IPS-NIHi7 (cell line): ENCODE results near the gene TMSB15C.
A peak's percentile ranks its signal among the peaks of the same experiment; 100 is the strongest.
"Not testable (repeated sequence)": the region's sequence is repeated elsewhere in the genome, so short reads cannot be mapped to it uniquely, and the experiment has no call there.

Experiments
- DNase-seq: peaks from one replicate; pipeline ENCODE4 v3.0.0; 2012; ENCODE audit warnings: mixed read lengths; ENCODE audit errors: extremely low spot score

Gene TMSB15C

DNA sequence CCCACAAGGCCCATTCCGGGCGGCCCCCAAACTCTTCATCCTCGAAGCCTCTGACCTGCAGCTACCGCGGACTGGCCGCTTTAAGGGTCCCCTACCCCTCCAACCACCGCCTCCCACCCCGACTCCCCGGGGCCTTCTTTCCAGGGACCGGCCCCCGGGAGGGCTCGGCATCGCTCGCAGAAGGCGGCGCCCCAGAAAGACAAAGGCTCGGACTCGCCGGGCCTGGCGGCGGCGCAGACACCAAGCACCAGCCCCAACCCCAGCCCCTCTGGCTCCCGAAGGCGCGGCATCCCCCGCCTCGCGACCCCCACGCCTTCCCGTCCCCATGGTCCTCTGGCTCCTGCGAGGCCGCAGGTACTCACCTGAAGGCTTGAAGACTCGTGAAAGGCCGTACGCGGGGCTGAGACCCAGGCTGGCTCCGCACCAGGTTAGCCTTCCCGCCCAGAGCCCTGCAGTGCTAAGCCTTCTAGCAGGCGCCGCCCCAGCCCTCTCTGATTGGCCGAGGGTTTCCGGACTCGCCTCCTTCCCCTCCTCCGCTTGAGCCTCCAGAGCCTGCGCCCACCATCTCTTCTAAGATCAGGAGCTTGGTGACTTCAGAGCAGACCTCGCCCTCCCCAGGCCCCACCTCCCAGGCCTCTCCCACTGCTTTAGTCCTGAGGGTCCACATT, at the start of gene TMSB15C:
Gene TMSB15C, minus strand, starts transcription at position 459 of the 668 bp plus-strand sequence.
- not testable (repeated sequence) for DNase-seq

DNA sequence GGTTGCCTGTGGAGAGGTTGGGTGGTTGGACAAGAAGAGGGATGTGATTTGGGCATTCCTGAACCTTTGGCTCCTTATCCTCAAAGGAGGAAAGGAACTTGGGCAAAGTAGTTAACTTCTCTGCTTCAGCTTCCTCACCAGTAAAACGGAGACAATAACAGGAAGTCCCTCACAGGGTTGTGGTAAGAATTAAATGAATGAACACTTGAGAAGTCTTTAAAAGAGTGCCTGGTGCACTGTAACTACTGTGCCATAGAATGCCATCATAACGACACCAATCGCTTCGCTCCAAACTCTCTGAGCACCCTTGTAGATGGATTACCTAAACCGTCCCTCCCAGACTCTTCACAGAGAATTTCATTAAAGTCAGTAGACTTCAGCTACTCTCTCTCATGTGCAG, 46.8 kb upstream of the TMSB15C start:
- DNase-seq = no peak

DNA sequence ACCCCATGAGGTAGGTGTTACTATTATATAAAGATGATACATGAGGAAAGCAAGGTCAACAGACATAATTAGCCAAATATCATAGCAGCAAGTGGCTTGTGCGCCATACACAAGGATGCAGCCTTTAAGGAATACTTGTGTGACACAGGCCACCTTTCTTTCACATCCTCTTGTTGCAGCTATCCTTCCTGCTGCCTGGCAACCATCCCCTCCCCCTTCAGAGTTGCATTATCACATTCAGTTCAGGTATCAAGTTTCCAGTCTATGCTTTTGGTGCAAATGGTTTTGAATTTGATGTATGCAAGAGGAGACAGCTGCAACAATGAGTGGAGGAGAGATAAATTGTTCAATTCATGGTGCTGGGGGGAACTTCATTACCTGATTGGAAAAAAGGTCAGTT, 42.7 kb upstream of the TMSB15C start:
- no peak for DNase-seq

DNA sequence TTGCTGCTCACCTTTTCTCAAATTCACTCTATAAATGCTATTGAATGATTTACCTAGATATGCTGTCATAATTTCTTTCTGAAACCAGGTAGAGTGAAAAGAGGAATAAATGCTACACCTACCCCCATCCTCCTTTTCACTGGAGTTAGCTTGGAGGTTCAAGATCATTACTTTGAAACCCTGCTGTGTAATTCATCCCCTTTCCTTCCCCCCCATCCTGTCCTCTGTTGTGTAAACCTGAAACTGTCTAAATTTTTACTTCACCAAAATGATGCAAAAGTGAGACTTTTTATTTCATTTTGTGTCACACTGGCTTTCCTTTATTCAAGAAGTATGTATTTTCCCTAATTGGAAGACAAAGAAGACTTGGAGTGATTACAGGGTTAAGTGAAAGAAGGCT, 41.7 kb upstream of the TMSB15C start:
- no peak for DNase-seq

DNA sequence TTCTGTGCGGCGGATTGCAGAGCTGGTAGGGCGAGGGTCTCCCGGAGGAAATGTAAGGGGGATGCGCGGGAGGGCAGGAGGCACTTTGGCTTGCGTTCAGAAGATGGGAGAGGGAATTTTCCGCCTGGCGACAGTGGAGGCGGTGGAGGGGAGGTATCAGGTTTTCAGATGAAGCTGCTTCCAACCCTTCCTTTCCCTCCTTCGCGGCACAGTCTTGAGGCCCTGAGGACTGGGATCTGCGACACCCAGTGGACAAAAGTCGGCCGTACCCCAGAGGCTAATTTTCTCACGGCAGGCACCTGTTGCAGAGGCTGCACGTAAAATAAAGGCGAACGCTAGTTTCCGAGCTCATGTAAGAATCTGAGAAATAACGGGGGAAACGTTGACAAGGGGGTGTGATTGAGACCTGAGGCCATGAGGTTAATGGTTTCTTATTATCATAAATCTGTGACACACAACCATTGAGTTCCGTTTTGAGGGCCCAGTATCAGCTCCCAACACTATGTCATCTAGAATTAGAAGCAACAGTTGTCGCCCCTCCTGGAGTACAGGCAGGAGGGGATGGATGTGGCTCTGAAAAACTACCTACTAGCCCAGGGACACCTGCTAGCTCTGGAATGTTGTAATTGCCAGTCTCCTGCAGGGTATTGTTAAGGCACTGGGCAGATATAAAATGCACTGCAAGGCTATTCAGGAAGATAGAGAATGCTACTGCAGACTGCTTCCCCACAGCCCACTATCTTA, 37.4 kb upstream of the TMSB15C start:
- DNase-seq = peak; percentile 71

DNA sequence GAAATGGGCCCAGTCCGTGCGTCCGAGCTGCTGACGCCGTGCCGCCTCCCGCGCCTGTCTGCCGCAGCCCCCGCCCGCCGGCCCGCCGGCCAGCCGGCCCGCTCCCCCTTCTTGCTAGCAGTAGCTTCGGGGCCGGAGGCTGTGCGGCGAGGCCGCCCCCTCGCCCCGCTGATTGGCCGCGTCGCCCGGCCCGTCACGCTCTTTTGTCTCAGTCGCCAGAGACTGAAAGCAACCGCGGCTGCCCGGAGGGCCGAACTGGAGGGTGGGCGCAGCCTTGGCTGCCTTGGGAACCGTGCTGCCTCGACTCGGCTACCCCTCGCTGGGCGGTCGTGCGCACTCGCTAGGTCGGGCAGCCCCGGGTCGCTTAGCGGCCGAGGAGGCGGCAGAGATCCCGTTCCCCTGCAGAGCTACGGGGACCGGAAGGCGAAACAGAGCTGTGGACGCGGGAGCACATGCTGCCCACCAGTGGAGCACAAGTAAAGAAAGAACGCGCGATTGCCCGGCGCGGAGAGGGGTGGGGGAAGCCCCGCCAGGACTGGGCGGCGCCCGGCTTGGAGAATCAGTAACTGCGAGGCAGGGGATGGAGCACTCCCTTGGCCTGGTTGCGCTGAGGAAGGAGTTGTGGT, 36.4 kb upstream of the TMSB15C start, which contains the start of gene ZCCHC18:
Gene ZCCHC18, plus strand, starts transcription at position 198 of the 626 bp plus-strand sequence. CDS start 1,589 bp downstream, outside the sequence.
- DNase-seq = peak; percentile 95

DNA sequence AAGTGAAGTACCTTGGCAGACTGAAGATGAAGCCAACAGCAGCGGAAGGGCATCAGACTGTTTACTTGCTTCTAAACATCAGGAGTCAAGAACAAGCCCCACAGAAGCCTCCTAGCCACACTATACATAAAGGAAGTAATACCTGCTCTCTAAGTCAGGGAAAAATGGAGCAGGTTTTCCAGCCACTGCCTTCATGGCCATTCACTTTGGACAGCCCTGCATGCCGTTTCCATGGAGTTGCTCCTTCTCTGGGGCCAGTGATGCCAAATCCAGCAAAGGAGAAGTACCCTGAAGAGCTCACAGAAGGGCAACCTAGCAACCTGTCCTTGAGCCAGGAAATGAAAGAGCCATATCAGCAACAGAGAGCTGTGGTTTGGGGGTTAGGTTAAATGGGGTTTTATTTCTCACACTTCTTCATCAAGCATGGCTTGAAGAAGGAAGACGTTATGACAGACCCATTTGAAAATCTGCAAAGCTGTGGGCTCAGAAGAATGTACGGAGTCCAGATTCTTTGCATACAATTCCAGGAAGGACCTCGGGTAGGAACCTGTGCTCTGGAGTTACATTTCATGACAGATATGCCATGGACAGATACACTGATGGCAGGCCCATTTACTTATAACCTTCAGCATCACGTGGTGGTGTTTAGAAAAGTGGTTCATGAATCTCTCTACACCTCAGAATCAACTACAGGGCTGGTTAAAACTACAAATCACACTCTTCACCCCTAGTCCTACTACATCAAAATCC, 34.6 kb upstream of the TMSB15C start:
- not testable (repeated sequence) for DNase-seq

DNA sequence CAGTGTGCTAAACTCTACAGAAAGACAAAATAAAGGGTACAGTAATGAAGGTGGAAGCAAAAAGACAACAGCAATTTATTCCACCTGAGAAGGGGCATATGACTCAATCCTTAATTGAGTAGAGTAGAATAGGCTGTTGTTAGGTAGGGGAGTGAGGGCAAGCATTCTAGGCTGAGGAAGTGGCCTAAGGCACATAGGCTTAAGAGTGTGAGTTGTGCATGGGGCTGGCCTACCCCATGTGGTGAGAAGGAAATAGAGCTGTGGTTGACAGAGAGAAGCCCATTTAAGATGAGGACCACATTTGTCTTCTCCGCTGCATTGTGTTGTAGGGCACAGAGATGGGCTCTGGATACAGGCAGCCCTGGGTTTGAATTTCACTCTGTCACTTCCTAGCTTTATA, 32.9 kb upstream of the TMSB15C start:
- no peak for DNase-seq

DNA sequence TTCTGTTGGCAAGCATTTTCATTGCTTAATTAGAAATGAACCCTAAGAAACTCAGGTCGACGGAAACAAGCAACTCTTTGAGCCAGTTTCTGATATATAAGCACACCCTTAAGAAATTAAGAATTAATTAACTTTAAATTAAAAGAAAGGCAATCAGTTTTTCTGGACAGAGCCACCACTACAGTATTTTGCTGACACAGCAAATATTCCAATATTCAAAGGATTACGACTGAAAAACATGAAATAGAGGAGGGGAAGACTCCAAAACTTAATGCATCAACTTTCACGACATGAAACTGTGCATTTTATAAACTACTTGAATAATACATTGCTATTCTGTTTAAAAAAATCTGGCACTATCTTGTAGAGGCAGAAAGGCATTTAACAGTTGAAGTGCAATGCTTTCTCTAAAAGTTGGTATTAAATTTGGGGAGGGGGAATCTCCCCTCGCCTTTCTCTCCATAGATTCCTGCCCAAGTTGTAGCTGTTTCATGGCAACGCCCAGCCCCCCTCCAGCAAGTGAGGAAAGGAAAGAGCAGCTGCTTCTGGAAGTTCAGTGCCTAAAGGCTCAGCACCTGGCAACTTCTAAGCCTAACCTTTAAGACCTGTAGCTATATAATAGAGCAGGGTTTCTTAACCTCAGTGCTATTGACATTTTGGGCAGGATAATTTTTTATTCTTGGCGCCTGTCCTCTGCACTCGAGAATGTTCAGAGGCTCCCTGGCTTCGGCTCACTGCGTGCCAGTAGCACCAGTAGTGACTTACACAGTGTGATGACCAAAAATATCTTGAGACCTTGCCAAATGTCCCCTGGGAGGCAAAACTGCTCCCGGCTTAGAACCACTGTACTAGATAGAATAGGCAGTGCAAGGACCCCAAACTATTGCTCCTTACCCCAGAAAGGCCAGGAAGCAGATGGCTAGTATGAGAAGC, 29.6 kb upstream of the TMSB15C start:
- no peak for DNase-seq

DNA sequence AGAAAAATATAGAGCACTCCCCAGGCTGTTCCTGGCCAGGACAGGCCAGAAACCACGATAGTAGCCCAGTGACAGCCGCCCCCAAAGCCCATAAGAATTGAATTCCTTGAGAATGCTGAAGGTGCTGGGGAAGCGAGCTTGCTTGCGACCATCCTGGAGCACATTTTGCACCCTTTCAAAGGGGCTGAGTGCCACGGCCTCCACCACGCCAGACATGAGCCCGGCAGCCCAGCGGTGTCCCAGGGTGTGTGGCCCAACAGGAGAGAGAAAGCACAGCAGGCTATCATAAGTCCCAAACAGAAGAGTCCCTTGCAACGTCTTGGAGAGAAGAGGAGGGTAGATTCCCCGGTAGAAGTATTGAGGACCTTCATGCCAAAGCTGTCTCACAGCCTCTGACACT, 28.6 kb upstream of the TMSB15C start:
- no peak for DNase-seq

DNA sequence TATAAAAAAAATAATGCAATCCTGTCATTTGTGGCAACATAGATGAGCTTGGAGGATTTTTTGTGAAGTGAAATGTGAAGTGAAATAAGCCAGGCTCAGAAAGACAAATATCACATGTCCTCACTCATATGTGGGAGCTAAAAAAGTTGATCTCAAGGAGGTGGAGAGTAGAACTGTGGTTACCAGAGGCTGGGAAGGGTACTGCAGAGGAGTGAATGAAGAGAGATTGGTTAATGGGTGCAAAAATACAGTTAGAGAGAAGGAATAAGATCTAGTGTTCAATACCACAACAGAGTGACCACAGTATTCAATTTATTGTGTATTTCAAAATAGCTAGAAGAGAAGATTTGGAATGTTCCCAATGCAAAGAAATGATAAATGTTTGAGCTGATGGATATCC, 22.9 kb upstream of the TMSB15C start:
- no peak for DNase-seq

DNA sequence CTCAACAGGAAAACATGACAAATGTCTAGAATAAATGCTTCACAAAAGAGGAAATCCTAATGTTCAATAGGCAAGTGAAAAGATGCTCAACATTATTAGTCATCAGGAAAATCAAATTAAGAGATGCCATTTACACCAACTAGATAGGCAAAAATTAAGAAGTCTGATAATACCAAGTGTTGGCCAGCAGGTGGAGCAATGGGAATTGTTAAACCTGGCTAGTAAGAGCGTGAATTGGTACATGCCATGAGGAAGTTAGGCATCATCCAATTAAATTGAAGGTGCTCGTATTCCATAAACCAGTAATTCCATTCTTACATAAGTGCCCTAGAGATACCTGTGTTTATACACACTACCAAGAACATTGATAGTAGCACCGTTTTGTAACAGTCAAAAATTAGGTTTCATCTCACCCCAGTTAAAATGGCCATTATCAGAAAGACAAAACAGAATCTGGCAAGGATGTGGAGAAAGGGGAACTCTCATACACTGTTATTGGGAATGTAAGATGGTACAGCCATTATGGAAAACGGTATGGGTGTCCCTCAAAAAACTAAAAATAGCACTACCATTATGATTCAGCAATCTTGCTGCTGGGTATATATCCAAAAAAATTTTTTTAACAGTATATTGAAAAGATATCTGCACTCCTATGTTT, 22.2 kb upstream of the TMSB15C start:
- peak; percentile 56 for DNase-seq

DNA sequence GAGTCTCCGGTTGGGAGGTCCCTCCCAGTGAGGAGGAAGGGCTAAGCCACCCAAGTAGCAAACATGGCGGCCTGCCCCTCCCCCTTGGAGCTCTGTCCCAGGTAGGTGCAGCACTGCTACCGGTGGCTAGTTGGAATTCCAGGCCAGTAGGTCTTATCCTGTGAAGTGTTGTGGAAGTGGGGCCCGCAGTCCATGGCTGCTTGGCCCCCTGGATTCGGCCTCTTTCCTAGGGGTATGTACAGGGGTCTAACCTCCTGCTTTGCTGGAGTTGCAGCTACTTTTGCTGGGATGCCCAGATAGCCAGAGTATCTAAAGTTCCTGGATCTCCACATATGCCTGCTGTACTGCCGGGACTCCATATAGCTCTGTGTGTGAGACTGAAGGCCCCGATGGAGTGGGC, 9.9 kb upstream of the TMSB15C start:
- DNase-seq = no peak

DNA sequence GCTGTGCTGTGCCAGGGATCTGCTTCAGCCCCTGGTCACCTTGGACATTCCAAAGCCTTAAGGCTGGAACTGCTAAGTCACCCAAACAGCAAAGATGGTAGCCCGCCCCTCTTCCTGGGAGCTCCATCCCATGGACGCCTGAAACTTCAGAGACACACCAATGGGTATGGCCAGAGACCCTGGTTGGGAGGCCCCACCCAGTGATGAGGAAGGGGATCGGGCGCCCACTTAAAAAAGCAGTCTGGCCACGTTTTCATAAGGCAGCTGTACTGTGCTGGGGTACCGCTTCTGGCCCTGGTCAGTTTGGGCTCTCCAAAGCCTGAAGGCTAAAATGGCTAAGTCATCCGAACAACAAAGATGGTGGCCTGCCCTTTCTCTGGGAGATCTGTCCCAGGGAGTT, 9.4 kb upstream of the TMSB15C start:
- no peak for DNase-seq

DNA sequence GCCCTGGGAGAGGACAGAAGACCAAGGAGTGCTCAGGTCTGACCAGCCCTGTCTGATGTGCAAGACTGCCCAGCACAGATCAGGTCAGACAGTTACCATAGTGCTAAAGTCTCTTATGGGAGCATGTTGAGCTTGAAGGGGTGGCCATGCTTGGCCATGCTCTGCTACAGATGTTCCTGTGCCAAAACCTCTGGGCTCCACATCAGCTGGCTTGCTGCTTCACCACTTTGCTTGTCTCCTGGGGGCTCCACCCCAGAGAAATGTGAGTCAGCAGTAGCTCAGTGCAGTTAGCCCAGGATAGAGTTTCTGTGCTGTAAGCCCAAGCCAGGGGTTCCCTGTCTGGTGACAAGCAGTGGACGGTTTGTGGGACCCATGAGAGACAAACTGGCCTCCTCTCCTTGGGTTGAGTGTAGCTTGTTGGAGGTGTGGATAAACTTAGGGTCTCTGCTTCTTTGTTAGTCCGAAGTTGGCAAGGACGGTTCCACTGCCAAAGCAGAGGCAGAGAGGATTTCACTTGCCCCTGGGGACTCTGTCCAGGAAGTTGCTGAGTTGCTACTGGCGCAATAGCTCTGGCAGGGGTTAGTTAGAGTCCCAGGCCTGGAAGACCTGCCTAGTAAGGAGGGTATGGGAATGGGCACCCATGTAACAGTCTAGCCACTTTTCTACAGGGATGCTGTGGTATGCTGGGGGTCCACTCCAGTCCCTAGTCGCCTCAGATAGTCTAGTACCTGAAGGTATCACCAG, 8.7 kb upstream of the TMSB15C start:
- DNase-seq = no peak

DNA sequence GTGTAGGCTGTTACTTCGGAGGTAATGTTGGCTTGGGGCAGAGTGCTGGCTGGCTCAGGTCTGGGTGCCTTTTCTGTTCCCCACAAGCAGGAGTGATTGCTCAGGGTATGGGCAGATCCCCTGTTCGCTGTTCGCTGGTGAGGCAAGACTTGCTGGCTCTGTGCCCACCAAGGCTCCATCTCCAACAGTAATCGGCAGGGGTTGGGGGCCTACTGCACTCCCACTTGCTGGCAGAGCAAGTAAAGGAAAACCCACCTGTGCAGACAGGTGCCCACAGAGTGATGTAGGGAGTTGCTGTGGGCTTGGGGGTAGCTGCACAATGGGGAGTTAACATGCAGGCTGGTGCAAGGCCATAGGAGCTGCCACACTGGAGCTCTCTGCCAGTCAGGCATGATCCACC, 8.0 kb upstream of the TMSB15C start:
- no peak for DNase-seq

DNA sequence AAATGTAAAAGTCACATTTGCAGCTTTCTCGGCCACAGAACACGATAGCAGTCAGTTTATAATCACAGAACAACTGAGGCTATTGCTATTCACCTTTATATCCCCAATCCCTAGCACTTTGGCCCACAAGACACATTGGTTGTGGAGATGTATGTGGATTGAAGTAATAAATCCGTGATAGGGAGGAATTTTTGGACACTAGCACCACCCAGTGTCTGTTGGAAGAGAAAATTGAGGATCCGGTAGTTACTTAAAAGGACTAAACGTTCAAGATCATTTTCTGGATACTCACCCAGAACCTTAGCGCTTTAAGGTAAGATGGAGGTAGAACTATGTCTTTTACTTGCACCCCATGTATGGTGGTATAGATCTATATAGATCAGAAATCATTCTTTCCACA, 1.8 kb upstream of the TMSB15C start:
- not testable (repeated sequence) for DNase-seq

DNA sequence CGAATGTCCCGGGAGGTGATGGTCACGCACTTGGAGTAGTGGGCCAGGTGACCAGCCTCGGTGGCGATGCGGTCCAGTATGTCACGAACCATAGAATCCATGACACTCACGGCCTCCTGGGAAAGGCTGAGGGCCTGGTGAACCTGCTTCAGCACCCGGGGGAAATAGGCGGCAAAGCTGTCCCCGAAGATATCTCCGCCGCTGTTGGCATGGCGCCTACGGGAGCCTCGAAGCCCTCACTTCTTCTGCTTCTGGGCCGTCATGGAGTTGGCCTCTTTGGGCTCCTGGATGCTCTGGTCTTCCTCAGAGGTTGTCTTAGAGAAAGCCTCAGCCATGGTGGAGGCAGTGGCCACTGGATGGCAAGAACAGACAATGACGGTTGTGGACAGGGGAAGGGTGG, 13.4 kb downstream of the TMSB15C start:
- DNase-seq = not testable (repeated sequence)

DNA sequence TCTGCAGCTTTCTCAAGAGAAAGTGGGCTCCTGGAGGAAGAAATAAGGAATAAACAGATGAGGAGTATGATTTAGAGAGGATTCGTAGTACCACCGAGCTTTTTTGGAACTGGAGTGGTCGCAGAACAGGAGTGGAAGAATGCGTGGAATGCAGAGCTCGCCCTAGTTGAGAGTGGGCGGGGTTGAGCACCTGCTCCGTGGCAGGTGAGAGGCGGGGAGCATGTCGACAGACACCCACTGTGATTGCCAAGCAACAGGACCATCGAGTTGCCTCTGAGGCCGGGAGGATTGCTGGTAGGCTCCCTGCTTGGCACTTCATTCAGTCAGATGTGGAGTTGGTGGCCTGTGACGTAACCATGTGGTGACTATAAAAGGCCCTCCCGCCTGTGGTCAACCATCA, 21.1 kb downstream of the TMSB15C start:
- not testable (repeated sequence) for DNase-seq

DNA sequence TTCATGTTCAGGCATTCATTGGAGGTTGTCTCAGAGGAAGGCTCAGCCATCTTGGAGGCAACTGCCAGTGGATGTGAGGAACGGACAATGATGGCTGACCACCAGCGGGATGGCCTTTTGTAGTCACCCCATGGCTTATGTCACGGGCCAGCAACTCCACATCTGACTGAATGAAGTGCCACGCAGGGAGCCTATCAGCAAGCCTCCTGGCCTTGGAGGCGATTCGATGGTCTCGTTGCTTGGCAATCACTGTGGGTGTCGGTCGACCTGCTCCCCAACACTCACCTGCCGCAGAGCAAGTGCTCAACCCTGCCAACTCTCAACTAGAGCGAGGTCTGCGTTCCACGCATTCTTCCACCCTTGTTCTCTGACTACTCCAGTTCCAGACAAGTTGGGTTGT, 28.9 kb downstream of the TMSB15C start:
- DNase-seq = no peak
